ENCODE data around the gene CCDC69. TPM values are rescaled to one million over a fixed set of nuclear protein-coding genes. Genes with fewer than 3 reads are reported as not detected.

Gene CCDC69
- total and polyA plus RNA-seq, 10 of the 15 experiments (the other 5 are each of a cell fraction or from before 2014, with no cell fraction given), result 13.5 to 106 (median 70.1) TPM

DNA sequence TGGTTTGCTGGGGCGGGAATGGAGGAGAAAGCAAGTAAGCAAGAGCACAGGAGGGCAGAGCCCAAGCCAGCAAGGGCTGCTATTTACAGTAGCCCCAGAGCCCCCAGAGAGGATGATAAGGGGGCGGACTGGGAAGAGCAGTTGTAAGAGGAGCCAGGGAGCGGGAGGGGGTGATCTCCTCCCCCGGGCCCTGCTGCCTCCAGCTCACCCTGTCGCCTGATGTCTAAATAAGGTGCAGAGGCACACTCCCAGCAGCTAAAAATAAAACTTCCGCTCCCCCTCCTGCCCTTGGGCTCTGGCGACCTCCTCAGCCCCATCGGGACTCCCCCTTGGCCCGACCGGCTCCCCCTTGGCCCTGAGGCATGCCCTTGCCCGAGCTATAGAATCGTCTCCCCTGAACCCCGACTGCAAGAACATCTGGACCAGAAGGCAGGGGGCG lies 14.4 kb upstream of the CCDC69 start (continued):
- TF ChIP-seq NBN (IDR thresholded peaks at IDR 0.05) (0 out of 2 replicates have a peak, but pooled peaks have one; percentile 54), FOXM1 (IDR thresholded peaks at IDR 0.05; ENCODE audit: low read depth, low read length) (no peak), IKZF2 (IDR thresholded peaks at IDR 0.05) (peak; percentile 33 to 49; a peak in 3 of 4 replicates), DPF2 (IDR thresholded peaks at IDR 0.05) (peak; percentile 21; the same call in 1 of the 2 replicates), TCF7 (IDR thresholded peaks at IDR 0.05; ENCODE audit: borderline replicate concordance) (no peak), MXI1 (IDR thresholded peaks at IDR 0.05; ENCODE audit: low read depth, low read length) (no peak), NR2F1 (conservative IDR thresholded peaks at IDR 0.05) (peak; percentile 50; the same call in 1 of the 2 replicates), EED (IDR thresholded peaks at IDR 0.05; ENCODE audit: low read depth) (peak; percentile 70; the same call in 1 of the 2 replicates), MTA2 (IDR thresholded peaks at IDR 0.05; ENCODE audit: low read depth) (peak; percentile 30; the same call in 1 of the 2 replicates), PAX5 (IDR thresholded peaks at IDR 0.05; ENCODE audit: borderline replicate concordance, low read depth, low read length) (0 out of 2 replicates have a peak, but pooled peaks have one; percentile 6), ZNF207 (IDR thresholded peaks at IDR 0.05; ENCODE audit: borderline replicate concordance) (no peak), MEF2A (IDR thresholded peaks at IDR 0.05; ENCODE audit: insufficient read depth, low read depth, low read length) (peak; percentile 89), POU2F2 (IDR thresholded peaks at IDR 0.05; ENCODE audit: borderline replicate concordance, low read depth, low read length) (peak; percentile 39; the same call in 1 of the 3 replicates), TAF1 (IDR thresholded peaks at IDR 0.05; ENCODE audit: borderline replicate concordance, low read depth, low read length) (peak; percentile 31; the same call in 1 of the 2 replicates), BRCA1 (IDR thresholded peaks at IDR 0.05; ENCODE audit: low read depth, low read length) (no peak), IKZF1 (conservative IDR thresholded peaks at IDR 0.05) (peak; percentile 62), POLR2A (IDR thresholded peaks at IDR 0.05; ENCODE audit: low read depth, low read length) (peak; percentile 38; the same call in 1 of the 2 replicates), FOXK2 (IDR thresholded peaks at IDR 0.05) (0 out of 2 replicates have a peak, but pooled peaks have one; percentile 43), BHLHE40 (IDR thresholded peaks at IDR 0.05; ENCODE audit: borderline replicate concordance in 1 of 2, low read depth in 2 of 2, low read length in 1 of 2) (peak; percentile 72 to 85)
- TF ChIP-seq, protein P1, sequence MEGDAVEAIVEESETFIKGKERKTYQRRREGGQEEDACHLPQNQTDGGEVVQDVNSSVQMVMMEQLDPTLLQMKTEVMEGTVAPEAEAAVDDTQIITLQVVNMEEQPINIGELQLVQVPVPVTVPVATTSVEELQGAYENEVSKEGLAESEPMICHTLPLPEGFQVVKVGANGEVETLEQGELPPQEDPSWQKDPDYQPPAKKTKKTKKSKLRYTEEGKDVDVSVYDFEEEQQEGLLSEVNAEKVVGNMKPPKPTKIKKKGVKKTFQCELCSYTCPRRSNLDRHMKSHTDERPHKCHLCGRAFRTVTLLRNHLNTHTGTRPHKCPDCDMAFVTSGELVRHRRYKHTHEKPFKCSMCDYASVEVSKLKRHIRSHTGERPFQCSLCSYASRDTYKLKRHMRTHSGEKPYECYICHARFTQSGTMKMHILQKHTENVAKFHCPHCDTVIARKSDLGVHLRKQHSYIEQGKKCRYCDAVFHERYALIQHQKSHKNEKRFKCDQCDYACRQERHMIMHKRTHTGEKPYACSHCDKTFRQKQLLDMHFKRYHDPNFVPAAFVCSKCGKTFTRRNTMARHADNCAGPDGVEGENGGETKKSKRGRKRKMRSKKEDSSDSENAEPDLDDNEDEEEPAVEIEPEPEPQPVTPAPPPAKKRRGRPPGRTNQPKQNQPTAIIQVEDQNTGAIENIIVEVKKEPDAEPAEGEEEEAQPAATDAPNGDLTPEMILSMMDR (IDR thresholded peaks at IDR 0.05 in 2 of 3, conservative IDR thresholded peaks at IDR 0.05 in 1 of 3; ENCODE audit: control insufficient read depth in 2 of 3, extremely low read depth in 1 of 3, insufficient read depth in 1 of 3, low read depth in 3 of 3, low read length in 3 of 3), result peak in 1 of 3 experiments; percentile 14; a peak in 1 of 6 replicates
- TF ChIP-seq, protein P2, sequence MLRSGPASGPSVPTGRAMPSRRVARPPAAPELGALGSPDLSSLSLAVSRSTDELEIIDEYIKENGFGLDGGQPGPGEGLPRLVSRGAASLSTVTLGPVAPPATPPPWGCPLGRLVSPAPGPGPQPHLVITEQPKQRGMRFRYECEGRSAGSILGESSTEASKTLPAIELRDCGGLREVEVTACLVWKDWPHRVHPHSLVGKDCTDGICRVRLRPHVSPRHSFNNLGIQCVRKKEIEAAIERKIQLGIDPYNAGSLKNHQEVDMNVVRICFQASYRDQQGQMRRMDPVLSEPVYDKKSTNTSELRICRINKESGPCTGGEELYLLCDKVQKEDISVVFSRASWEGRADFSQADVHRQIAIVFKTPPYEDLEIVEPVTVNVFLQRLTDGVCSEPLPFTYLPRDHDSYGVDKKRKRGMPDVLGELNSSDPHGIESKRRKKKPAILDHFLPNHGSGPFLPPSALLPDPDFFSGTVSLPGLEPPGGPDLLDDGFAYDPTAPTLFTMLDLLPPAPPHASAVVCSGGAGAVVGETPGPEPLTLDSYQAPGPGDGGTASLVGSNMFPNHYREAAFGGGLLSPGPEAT (IDR thresholded peaks at IDR 0.05; ENCODE audit: low read depth), result peak; percentile 51; the same call in 1 of the 2 replicates
- TF ChIP-seq, protein P3, sequence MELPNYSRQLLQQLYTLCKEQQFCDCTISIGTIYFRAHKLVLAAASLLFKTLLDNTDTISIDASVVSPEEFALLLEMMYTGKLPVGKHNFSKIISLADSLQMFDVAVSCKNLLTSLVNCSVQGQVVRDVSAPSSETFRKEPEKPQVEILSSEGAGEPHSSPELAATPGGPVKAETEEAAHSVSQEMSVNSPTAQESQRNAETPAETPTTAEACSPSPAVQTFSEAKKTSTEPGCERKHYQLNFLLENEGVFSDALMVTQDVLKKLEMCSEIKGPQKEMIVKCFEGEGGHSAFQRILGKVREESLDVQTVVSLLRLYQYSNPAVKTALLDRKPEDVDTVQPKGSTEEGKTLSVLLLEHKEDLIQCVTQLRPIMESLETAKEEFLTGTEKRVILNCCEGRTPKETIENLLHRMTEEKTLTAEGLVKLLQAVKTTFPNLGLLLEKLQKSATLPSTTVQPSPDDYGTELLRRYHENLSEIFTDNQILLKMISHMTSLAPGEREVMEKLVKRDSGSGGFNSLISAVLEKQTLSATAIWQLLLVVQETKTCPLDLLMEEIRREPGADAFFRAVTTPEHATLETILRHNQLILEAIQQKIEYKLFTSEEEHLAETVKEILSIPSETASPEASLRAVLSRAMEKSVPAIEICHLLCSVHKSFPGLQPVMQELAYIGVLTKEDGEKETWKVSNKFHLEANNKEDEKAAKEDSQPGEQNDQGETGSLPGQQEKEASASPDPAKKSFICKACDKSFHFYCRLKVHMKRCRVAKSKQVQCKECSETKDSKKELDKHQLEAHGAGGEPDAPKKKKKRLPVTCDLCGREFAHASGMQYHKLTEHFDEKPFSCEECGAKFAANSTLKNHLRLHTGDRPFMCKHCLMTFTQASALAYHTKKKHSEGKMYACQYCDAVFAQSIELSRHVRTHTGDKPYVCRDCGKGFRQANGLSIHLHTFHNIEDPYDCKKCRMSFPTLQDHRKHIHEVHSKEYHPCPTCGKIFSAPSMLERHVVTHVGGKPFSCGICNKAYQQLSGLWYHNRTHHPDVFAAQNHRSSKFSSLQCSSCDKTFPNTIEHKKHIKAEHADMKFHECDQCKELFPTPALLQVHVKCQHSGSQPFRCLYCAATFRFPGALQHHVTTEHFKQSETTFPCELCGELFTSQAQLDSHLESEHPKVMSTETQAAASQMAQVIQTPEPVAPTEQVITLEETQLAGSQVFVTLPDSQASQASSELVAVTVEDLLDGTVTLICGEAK (IDR thresholded peaks at IDR 0.05; ENCODE audit: borderline replicate concordance), result no peak
- TF ChIP-seq, protein P4, sequence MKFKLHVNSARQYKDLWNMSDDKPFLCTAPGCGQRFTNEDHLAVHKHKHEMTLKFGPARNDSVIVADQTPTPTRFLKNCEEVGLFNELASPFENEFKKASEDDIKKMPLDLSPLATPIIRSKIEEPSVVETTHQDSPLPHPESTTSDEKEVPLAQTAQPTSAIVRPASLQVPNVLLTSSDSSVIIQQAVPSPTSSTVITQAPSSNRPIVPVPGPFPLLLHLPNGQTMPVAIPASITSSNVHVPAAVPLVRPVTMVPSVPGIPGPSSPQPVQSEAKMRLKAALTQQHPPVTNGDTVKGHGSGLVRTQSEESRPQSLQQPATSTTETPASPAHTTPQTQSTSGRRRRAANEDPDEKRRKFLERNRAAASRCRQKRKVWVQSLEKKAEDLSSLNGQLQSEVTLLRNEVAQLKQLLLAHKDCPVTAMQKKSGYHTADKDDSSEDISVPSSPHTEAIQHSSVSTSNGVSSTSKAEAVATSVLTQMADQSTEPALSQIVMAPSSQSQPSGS (IDR thresholded peaks at IDR 0.05; ENCODE audit: low read length), result peak; percentile 19; the same call in 1 of the 2 replicates

Measured in GM12878 (cell line).